Stimulated activated CD8-positive, alpha-beta memory T cell treated with anti-CD3 and anti-CD28 coated beads, Interleukin-7, amount 100 ng/mL, for 48 hours (primary cell): Measurements from ENCODE around the gene BRINP1.

Experiments used
- DNase-seq, 2 donors: peaks; one replicate each; pipeline ENCODE4 v3.0.0-alpha.2; 2020; ENCODE audit warnings: low read depth in 1 of 2; ENCODE audit errors: extremely low read depth in 1 of 2

Gene BRINP1

DNA sequence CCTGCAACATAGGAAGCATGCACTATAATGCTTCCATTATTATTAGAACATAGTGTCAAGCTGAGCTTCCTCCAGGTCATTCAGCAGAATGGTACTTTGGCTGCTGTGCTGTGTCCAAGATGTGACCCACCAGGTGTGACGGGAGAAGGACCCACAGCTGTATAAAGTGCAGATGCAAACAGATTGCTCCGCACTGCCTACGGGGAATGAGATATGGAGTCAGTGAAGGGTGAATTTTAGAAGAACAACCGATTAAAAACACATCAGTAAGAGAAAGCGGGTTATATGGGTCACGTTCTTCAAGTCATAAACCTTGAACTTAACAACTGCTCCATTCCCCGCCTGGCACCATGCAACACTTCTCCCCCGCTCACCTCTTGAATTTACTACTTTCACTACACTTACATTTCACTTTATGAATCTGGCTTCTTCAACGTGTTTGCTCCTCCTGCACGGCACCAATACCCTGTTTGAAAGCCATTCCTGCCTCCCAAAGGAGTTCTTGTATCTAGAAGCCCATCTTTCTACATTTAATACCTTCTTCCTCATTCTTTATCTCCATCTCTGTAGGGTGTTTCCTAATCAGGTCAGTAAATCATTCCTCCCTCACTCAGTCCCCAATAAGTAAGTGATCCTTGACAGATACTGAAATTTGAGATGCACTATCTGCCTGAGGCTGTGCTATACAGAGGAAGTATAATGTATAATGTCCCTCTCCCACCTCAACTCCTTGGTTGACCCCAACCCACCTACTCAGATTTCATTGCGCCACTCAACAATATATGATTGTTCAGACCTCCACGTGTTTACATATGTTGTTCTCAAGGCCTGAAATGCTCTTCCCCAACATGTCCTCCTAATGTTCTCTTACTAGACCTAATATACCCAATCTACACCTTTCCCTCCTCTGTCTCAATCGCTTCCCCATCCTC lies 25.9 kb downstream of the BRINP1 start:
- DNase-seq, result no peak

DNA sequence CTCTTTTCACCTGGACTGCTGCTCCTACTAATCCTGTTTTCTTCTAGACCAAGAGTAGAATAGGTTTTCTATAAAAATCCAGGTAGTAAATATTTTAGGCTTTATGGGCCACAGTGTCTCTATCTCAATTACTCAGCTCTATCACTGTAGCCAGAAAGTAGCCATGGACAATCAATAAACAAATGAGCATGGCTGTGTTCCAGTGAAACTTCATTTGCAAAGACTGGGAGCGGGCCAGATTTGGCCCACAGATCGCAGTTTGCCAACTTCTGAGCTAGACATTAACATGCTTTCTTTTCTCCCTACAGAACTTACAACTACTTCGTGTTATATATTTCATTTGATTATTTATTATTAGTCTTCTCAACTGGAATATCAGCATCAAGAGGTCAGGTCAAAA lies 30.2 kb downstream of the BRINP1 start:
- DNase-seq, result no peak

DNA sequence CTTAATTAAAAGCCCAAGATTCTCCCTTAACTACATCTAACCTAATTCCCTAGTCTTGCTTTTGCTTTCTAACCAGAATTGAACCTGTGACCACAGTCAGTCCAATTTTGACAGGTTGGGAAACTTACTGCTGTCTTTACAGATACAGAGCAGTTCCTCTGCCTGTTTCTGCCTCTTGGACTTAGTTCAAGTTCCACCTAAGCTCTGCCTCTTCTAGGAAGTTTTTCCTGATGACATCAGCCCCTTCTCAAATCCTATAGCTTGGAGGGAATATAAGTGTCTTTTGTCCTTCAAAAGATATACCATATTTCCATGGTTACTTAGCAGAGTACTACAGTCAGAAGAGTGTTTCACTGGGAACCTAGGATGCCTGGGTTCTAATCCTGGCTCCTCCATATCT lies 31.7 kb downstream of the BRINP1 start:
- no peak for DNase-seq

DNA sequence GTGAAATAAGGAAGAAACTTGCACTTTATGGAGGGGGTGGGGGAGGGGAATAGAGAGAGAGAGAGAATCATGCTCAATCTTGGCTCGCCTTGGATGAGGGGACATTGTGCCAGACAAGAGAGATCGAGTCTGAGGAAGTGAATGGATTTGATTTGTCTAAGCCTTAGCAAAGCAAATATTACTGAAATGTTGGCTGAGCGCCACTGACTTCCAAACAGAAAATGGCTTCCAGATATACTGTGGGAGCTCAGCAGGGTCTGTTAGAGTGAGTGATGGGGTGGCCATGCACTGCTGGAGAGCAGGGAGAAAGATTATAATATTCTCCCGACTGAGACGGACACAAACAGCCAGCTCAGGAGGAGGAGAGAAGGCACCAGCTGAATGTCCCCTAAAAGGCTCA lies 34.5 kb downstream of the BRINP1 start:
- no peak for DNase-seq

DNA sequence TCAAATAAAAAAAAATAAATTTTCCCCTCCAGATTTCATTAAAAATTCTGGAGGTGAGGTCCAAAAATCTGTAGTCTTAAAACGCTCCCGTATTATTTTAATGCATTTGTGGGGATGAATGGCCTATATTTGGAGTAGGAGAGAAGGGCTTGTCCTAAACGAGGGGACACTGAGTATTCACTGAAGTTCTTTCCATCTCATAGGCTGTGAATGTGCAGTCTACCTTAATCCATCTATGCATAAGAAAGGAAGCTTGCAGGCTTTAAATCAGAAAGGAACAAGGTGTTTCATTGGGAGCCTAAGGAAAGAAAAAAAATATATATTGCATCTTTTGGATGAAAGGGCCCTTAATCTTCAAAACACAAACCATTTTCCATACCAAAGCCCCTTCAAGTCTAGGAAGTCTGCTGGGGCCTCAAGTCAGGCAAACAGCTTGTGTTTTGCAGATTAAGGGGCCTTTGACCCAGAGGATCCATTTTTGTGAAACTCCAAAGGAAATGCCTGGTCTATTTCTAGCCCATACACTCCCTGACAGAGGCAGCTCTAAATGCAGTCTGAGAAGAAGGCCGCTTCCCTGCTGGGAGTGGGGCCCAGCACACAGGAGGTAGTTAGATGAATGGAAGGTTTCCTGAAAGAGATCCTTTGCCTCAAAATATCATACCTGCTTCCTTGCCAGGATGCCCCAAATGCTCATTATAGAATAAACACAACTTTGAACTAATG lies 35.6 kb downstream of the BRINP1 start:
- DNase-seq, result no peak

DNA sequence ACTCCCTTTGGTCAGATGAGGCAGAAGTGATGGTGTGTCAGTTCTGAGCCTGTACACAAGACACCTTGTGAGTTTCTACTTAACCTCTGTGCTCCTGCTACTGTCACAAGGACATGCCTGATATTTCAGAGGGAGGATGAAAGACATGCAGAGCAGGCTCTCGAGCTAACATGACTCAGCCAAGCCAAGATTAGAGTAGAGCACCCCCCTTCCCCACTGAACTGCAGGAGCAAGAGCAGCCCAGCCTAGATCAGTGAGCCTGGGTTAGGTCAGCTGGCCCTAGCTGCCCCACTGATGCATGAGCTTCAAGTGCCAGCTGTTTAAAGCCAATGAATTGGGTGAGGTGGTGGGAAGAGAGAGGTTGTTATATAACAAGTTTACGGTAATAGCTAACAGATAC lies 36.7 kb downstream of the BRINP1 start:
- no peak for DNase-seq

DNA sequence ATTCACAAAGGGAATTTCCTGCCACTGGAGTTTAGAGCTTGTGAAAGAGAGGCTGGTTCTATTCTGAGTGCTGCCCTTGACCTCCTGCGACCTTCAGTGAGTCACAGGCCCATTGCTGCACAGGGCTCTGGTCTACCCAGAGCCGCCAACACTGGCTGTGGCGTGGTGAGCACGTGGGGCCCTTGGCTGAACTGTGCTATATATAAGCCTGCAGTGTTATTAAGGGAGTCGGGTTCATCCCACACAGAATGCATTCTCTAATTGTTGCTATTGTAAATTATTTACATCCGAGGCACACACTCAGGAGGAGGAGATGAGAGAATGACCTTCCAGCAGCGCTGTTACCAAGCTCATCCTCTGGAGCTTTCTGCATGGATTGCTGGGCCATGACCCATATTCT lies 47.1 kb downstream of the BRINP1 start:
- no peak for DNase-seq

DNA sequence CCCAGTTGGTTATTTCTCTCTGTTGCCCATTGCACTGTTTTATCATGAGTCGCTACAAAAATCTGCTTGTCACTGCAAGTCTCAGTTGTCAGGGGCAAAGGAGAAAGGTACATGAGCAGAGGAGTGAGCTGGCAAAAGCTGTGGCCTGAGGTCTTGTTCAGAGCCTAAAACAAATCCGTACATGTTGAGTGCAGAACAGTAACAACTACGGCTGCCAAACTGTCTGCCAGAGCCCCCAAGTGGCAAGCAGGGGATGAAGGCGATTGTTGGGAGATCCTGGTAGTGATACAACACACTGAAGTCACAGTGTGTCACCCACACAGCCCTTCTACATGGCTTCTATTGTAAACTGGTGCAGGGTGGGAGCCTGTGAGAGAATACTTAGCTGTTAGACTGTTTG lies 50.9 kb downstream of the BRINP1 start:
- no peak for DNase-seq

DNA sequence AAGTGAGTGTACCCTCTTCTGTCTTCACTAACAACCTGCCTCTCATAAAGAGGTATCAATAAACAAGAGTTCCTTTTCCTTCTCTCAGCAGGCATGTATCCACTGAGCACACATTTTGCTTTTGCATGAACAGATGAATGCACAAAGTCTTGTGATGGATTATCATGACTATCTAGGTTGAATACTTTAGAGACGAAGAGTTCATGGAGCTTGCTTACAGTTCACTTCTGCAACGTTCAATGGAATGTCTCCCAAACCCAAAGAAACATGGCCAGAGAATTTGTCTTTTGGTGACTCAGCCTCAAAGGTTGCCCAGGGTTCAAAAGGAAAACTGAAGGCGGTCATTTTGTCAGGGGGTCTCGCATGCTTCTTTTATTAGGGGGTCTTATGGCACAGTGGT lies 55.4 kb downstream of the BRINP1 start:
- DNase-seq, result no peak

DNA sequence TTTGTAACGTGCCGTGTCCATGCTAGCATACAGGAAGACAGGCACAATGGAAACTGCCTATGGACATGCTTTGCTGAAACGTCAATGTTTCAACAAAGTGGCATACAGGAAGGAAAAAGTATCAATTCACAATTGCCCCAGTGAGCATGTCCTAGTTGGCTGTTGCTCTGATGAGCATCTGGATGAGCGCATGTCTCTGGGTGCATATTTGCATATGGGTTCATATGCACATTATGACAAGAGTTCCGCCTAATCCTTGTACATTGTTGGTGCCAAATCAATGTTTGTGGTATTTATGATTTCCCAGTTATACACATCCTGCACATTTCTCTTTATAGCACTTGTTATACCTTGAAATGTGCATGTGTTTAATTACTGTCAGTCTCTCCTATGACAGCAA lies 58.5 kb downstream of the BRINP1 start:
- DNase-seq, result no peak

DNA sequence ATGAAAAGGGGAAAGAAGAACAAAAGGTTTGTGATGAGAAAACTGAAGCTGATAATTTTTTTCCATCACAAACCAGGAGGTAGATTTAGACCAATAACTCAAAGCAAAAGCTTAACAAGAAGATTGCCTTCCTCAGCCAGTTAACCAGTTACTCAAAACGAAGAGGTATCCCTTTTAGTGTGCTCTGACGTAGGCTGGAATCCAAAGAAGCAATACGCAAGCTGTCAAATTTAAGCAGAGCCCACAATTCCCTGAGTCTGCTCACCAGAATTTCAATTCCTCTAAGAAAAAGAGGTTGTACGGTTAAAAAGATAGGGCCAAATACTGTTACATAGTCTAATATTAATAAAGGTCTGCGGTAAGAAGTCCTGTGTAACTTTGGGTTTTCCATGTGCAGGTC lies 61.8 kb downstream of the BRINP1 start:
- no peak for DNase-seq

DNA sequence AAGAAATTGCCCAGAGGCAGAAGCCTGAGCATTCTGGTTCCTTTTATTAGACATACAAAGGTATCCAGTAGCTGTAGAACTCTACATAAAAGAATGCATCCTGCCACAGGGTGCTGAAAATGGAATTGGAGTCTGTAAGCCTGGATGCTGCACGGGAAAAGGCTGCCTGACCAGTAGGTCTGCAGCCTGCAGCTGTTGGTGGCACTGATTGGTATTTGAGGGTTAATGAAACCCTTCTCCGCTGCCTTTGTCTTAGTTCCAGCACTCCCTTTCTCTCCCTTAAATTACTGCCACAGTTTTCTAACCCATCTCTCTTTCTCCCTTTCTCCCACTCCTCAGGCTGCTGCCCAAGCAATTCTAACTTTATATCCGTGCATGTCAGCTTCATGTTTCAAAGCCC lies 64.7 kb downstream of the BRINP1 start:
- no peak for DNase-seq

DNA sequence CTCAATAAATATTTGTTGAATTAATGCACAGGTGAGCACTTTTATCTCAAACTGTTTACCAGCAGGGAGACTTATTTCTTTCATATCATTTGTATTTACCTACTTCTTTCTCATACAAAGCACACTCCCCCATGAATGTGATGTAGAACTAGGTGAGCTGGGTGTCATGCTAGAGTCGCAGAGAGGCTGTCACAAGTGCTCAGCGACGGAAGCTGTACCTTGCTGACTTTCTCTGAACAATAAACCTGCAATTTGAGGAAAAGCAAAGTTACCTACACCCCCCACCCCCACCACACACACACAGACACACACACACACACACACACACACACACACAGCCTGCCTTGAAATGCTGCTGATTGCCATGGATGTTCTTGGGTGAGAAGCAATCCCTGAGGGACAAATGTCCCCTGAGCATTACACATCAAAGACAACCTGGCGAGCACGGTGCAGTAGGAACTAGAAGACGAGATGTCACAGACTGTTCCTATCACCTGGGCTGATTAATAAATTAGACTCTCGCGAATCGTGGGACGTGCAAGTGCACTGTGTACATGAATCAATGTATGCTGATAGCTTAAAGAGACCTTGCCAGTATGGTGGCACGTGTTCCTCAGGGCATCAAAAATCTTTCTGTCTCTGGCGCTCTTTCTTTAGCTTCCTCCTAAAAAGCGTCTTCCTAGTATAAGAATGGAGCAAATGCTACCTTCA lies 66.1 kb downstream of the BRINP1 start:
- DNase-seq, result no peak

DNA sequence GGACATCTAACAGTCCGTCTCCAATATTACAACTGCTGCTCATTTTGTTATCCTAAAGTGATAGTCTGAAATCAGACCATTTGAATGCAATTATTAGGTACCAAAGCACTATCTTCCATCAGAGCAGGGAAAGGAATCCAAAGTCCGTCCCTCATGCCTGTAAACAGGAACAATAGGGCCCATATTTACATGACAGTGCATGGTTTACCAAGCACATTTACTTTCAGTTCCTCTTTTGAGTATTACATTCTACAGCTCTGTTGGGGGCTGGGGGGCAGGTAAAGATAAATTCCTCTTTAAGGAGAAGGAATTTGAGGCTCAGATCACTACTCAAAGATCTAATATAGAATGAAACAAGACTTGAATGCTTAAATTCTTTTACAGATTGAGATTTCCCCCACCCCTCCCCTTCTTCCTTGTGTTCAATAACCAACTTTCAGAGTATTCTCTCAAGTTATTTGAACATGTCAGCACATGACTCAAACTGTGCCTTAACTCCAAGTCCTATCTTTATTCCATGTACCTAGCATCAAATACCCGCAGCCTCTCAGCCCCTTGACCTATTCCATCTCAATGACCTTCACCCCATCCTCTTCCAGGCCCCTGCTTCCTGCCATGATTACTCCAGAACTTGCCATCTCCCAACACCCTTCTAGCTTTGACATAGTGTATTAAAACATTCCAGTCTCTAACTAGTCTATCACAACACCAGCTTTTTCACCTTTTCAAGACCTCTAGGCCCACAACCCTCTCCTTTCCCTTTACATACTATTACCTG lies 71.0 kb downstream of the BRINP1 start:
- DNase-seq, result no peak

DNA sequence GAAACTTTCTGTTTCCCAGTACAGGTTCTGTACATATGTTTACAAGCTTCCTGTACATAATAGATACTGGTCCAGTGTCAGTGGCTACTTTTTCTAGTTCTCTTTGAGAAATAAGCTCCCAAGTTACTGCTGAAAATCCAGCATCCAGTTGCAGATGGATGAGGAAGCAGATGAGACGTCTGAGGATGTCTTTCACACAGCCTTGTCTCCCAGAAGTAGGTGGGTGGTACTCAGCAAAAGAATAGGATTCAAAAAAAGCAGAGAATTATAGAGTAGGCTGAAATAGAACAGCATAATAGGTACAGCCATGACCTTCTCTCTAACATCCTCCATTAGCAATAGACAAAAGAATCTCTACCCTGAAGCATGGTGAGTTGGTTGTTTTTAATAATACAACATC lies 77.7 kb downstream of the BRINP1 start:
- no peak for DNase-seq

DNA sequence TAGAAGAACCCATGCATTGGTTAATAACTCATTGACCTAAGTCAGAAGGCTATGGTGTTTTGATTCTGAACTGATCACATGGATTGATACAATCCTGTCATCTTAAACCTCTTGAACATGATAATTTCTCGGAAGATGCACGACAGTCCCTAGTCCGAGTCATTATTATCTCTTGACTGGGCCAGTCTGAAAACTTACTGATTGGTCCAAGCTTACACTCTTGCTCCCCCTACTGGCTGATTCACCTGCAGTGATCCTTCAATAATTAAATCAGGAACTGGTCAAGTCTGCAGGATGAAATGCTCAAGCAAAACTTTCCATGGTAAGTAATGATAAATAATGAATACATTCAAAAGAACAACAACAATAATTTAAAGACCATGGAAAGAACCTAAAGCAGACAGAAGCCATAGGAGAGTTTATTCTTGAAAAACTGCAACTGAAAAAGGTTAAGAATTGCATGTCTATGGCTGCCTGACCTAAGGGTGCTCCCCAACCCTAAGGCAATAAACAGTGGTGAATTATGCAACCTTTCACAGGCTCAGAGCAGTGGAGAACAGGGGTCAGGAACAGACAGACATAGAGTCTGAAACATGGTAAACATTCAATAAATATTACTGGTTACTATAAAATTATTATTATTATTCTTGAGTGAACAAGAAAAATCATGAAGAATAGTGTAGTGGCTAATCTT lies 79.3 kb downstream of the BRINP1 start:
- DNase-seq, result no peak

DNA sequence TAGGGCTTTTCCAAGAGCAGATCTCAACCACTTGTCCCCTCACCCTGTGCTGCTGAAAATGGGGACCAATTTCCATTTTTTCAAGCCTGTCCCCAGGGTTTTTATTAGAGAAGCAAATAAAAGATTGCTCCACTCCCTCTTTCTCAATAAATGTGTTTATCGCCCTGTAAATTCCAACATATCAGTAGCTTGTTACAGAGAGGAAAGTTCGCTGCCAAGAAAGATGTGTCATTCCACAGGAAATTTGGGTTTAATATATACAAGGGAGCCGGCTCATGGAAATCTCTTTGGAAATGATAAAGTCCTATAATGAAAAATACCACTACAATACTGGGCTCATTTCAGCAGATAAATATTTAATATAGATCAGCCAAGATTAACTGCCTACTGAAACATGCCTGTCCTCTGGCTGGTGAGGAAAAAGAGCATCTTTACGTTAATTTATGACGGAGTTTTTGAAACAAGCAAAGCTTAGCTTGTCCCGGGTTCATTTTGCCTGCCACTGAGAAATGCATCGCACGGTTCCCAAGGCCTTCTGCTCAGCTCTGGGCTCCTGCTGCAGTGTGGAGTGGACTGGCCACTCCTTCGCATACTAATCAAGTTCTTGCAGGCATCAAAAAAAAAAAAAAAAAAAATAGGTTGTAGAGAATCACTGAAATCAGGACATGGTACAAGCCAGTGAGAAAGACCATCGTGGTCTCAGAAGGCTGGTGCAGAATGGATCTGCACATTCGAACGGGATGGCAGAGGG lies 84.5 kb downstream of the BRINP1 start:
- DNase-seq, result no peak

DNA sequence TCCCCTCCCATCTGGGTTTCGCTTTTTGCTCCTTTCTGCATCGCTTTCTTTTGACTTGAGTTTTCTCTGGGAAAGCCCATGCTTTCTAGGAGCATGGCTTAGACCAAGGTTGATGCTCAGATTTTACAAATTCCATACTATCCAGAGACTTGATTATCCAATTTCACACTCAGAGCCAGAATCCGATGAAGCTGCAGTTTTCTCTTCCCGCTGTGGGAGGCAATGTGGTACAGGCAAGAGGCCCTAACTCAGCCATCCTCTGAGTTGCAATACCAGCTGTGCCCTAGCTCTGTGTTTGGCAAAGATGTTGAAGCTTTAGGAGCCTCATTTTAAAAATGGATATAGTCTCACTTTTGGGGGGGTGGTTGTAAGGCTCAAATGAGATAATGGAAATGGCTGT lies 85.1 kb downstream of the BRINP1 start:
- no peak for DNase-seq

DNA sequence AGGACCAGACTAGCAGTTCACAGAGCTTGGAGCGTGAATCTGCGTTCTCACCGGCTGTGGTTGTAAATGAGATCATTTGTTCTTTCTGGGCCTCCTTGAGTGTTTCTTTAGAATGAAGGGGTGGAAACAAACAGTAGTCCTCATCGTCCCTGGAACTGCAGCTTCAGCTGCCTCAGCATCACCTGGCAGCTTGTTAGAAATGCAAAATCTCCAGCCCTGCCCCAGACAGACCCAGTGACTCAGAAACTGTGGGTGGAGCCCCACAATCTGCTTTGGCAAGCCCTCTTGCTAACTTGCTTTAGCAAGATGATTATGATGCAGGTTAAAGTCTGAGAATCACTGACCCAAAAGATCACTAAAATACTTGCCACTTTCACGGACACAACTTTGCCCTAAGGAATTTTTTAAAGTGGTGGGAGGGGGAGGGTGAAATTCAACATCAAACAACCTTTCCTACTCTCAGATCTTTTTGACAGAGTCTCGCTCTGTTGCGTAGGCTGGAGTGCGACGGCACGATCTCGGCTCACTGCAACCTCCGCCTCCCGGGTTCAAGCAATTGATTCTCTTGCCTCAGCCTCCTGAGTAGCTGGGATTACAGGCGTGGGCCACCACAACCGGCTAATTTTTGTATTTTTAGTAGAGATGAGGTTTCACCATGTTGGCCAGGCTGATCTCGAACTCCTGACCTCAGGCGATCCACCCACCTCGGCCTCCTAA lies 86.0 kb downstream of the BRINP1 start:
- no peak for DNase-seq
